Effector CD8-positive, alpha-beta T cell (primary cell): Measurements from ENCODE around the gene LSP1.
"Not testable (repeated sequence)": the region's sequence is repeated elsewhere in the genome, so short reads cannot be mapped to it uniquely, and the experiment has no call there.

Experiments used
- DNase-seq: peaks from one replicate; lab custom pipeline; 2025; lab: John Stamatoyannopoulos, UW

The LSP1 gene

GRCh38 chr11:1877211-1878136 lies 24.6 kb downstream of the LSP1 start:
- no peak for DNase-seq

- no peak for DNase-seq
Observed at GRCh38 chr11:1878137-1879031, 25.5 kb downstream of the LSP1 start.

GRCh38 chr11:1879342-1879940 lies 26.6 kb downstream of the LSP1 start:
- DNase-seq: no peak

- no peak for DNase-seq
Observed at GRCh38 chr11:1879941-1880720, 27.2 kb downstream of the LSP1 start.

GRCh38 chr11:1880746-1881441 lies 28.0 kb downstream of the LSP1 start:
- DNase-seq: no peak

- DNase-seq: no peak
Observed at GRCh38 chr11:1881442-1882264, 28.8 kb downstream of the LSP1 start.

- peak; percentile 65 for DNase-seq
Observed at GRCh38 chr11:1882265-1883238, 29.7 kb downstream of the LSP1 start.

- no peak for DNase-seq
Observed at GRCh38 chr11:1883346-1884302, 30.7 kb downstream of the LSP1 start.

- DNase-seq: no peak
Observed at GRCh38 chr11:1884303-1884700, 31.4 kb downstream of the LSP1 start.

- not testable (repeated sequence) for DNase-seq
Observed at GRCh38 chr11:1886551-1886950, 33.7 kb downstream of the LSP1 start.

GRCh38 chr11:1887451-1888346 lies 34.8 kb downstream of the LSP1 start:
- no peak for DNase-seq

- no peak for DNase-seq
Observed at GRCh38 chr11:1888347-1888753, 35.5 kb downstream of the LSP1 start.

GRCh38 chr11:1888811-1889210 lies 35.9 kb downstream of the LSP1 start:
- DNase-seq: no peak

- DNase-seq: peak; percentile 61
Observed at GRCh38 chr11:1889224-1889930, 36.5 kb downstream of the LSP1 start.

GRCh38 chr11:1889941-1890855 lies 37.3 kb downstream of the LSP1 start:
- DNase-seq: no peak
